ENCODE measurements around the gene MAST4.
A peak's percentile ranks its signal among the peaks of the same experiment; 100 is the strongest.

MAST4 gene

DNA sequence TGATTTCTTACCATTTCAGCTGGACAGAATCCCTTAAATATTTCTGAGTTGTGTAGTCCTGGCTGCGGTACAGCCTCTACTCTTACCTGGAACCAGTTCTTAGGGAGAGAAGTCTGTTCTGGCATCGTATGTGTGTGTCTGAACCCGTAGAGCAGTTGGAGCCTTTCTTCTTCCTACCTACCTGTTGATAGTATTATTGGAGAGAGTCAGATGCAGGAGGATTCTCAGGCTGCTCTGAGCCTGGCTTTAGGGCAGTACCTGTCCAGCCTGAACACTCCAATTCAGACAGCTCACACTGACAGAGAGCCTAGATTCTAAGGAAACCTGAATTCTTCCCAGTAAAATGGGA is 410.3 kb downstream of the MAST4 start:
- H3K9me2 ChIP-seq (replicated peaks; ENCODE audit: control insufficient read depth, low read length), result no peaks in the 10 kb centered on the region
- H3K36me3 ChIP-seq (ENCODE audit: control insufficient read depth, low read length), result no peaks in the 10 kb centered on the region
- H3K4me3 ChIP-seq (ENCODE audit: low read length), result peak overlapping the region; percentile 78; the same call in 1 of the 2 replicates
- no peak overlapping the region for H3K27ac ChIP-seq (ENCODE audit: low read depth, low read length)
- no peaks in the 10 kb centered on the region for H3K79me2 ChIP-seq (ENCODE audit: control insufficient read depth, low read length)
- no peaks in the 10 kb centered on the region for H4K20me1 ChIP-seq (ENCODE audit: control insufficient read depth, insufficient read depth, low read depth, low read length)
- H3K4me1 ChIP-seq (ENCODE audit: control insufficient read depth, low read length), result peaks cover 30% of the 10 kb centered on the region
- H3K9me3 ChIP-seq (ENCODE audit: control insufficient read depth, insufficient read depth, low read length), result no peaks in the 10 kb centered on the region
- no peak for TF ChIP-seq EZH2phosphoT487 (IDR thresholded peaks at IDR 0.05; ENCODE audit: borderline replicate concordance, low read length)
- TF ChIP-seq, protein P1, sequence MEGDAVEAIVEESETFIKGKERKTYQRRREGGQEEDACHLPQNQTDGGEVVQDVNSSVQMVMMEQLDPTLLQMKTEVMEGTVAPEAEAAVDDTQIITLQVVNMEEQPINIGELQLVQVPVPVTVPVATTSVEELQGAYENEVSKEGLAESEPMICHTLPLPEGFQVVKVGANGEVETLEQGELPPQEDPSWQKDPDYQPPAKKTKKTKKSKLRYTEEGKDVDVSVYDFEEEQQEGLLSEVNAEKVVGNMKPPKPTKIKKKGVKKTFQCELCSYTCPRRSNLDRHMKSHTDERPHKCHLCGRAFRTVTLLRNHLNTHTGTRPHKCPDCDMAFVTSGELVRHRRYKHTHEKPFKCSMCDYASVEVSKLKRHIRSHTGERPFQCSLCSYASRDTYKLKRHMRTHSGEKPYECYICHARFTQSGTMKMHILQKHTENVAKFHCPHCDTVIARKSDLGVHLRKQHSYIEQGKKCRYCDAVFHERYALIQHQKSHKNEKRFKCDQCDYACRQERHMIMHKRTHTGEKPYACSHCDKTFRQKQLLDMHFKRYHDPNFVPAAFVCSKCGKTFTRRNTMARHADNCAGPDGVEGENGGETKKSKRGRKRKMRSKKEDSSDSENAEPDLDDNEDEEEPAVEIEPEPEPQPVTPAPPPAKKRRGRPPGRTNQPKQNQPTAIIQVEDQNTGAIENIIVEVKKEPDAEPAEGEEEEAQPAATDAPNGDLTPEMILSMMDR (IDR thresholded peaks at IDR 0.05; ENCODE audit: low read depth, low read length, poor library complexity, severe bottlenecking), result no peak
- peak overlapping the region; percentile 61 for H3K4me2 ChIP-seq (ENCODE audit: low read length)
- peaks cover 6% of the 10 kb centered on the region for H3F3A ChIP-seq (ENCODE audit: control insufficient read depth, insufficient read depth)
- peaks cover 18% of the 10 kb centered on the region for H3K27me3 ChIP-seq (ENCODE audit: control insufficient read depth, low read length)

DNA sequence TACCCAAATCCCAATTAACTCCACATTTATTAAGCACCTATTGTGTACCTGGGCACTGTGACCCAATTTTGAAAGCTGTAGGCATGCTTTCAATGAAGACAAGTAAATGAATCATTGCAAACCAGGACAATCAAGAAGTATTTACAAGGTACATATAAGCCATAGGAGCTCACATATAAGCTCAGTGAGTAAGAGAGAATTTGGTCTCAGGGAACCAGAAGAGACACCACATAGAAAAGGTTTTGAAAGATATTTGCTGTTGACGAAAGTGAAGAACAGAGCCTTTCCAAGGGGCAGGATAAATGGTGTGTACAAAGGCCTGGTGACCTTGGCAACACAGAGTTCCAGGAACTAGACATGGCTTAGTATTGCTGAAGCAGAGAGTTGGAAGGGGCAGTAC is 412.8 kb downstream of the MAST4 start:
- Histone ChIP-seq H3K4me1 (ENCODE audit: control insufficient read depth, low read length) (peaks cover 25% of the 10 kb centered on the region), H3F3A (ENCODE audit: control insufficient read depth, insufficient read depth) (no peaks in the 10 kb centered on the region), H3K36me3 (ENCODE audit: control insufficient read depth, low read length) (no peaks in the 10 kb centered on the region), H3K9me3 (ENCODE audit: control insufficient read depth, insufficient read depth, low read length) (no peaks in the 10 kb centered on the region), H3K4me3 (ENCODE audit: low read length) (no peak overlapping the region), H3K79me2 (ENCODE audit: control insufficient read depth, low read length) (no peaks in the 10 kb centered on the region), H3K27ac (ENCODE audit: low read depth, low read length) (no peak overlapping the region), H3K9me2 (replicated peaks; ENCODE audit: control insufficient read depth, low read length) (no peaks in the 10 kb centered on the region), H3K4me2 (ENCODE audit: low read length) (no peak overlapping the region), H4K20me1 (ENCODE audit: control insufficient read depth, insufficient read depth, low read depth, low read length) (no peaks in the 10 kb centered on the region), H3K27me3 (ENCODE audit: control insufficient read depth, low read length) (no peaks in the 10 kb centered on the region)
- no peak for TF ChIP-seq EZH2phosphoT487 (IDR thresholded peaks at IDR 0.05; ENCODE audit: borderline replicate concordance, low read length)
- TF ChIP-seq, protein P1 (IDR thresholded peaks at IDR 0.05; ENCODE audit: low read depth, low read length, poor library complexity, severe bottlenecking), result no peak

DNA sequence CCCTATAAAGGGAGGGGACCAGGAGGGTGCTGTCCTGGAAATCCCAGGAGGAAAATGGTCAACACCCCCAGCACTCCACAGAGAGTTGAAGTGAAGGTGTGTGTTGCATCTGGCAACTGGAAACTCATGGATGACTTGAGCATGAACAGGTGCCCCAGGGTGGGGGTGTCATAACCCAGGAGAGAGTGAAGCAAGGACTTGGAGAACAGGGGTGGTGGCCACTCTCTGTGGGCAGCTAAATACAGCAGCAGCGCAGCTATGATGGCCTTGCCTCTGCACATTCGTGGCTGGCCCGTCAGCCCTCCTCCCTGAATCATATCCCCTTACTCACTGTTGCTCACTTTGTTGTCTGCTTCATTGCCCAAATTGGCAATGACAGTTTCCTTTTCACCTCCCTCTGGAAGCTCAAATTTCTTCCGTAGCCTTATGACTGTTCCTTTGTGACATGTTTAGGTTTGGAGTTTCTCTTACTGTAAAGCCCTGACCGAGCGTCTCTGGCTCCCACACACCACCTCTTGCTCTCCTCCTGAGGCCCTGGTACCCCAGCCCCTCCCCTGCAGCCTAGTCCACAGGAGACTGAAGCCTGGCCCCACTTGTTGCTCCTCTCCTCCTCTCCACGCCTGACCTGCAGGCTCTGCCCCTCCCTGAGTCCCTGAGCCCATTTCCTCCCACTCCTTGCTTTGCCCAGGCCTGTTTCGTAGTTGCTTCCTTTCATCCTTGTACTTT is 414.7 kb downstream of the MAST4 start:
- Histone ChIP-seq H3F3A (ENCODE audit: control insufficient read depth, insufficient read depth) (no peaks in the 10 kb centered on the region), H3K4me3 (ENCODE audit: low read length) (no peak overlapping the region)

More for the DNA sequence above, 414.7 kb downstream of the MAST4 start:
- Histone ChIP-seq H3K9me3 (ENCODE audit: control insufficient read depth, insufficient read depth, low read length) (no peaks in the 10 kb centered on the region), H3K9me2 (replicated peaks; ENCODE audit: control insufficient read depth, low read length) (no peaks in the 10 kb centered on the region), H4K20me1 (ENCODE audit: control insufficient read depth, insufficient read depth, low read depth, low read length) (no peaks in the 10 kb centered on the region), H3K36me3 (ENCODE audit: control insufficient read depth, low read length) (no peaks in the 10 kb centered on the region), H3K27ac (ENCODE audit: low read depth, low read length) (no peak overlapping the region), H3K4me1 (ENCODE audit: control insufficient read depth, low read length) (peaks cover 8% of the 10 kb centered on the region), H3K79me2 (ENCODE audit: control insufficient read depth, low read length) (no peaks in the 10 kb centered on the region), H3K4me2 (ENCODE audit: low read length) (no peak overlapping the region), H3K27me3 (ENCODE audit: control insufficient read depth, low read length) (no peaks in the 10 kb centered on the region; the same call in 1 of the 2 replicates)
- TF ChIP-seq EZH2phosphoT487 (IDR thresholded peaks at IDR 0.05; ENCODE audit: borderline replicate concordance, low read length), result no peak
- TF ChIP-seq, protein P1 (IDR thresholded peaks at IDR 0.05; ENCODE audit: low read depth, low read length, poor library complexity, severe bottlenecking), result no peak

All from DOHH2 (cell line).